IPS-NIHi11 (cell line): ENCODE data around the gene MRTFA.
"Not testable (repeated sequence)": the region's sequence is repeated elsewhere in the genome, so short reads cannot be mapped to it uniquely, and the experiment has no call there.

Experiments used
- DNase-seq: peaks from one replicate; pipeline ENCODE4 v3.0.0; 2012; ENCODE audit warnings: mixed read lengths, low spot score

Gene MRTFA

GRCh38 chr22:40394607-40395006 lies 241.9 kb downstream of the MRTFA start:
- DNase-seq = no peak

- DNase-seq = no peak
Measured at GRCh38 chr22:40392618-40393017, 243.9 kb downstream of the MRTFA start.

- no peak for DNase-seq
Measured at GRCh38 chr22:40391417-40391816, 245.1 kb downstream of the MRTFA start.

GRCh38 chr22:40388231-40388630 lies 248.3 kb downstream of the MRTFA start:
- no peak for DNase-seq

GRCh38 chr22:40387746-40388145 lies 248.8 kb downstream of the MRTFA start:
- no peak for DNase-seq

GRCh38 chr22:40385036-40385782 lies 251.3 kb downstream of the MRTFA start:
- no peak for DNase-seq

GRCh38 chr22:40383905-40384304 lies 252.6 kb downstream of the MRTFA start:
- DNase-seq = no peak

- DNase-seq = no peak
Measured at GRCh38 chr22:40381461-40381860, 255.1 kb downstream of the MRTFA start.

- not testable (repeated sequence) for DNase-seq
Measured at GRCh38 chr22:40378448-40378847, 258.1 kb downstream of the MRTFA start.

GRCh38 chr22:40377931-40378330 lies 258.6 kb downstream of the MRTFA start:
- no peak for DNase-seq

GRCh38 chr22:40376149-40376548 lies 260.4 kb downstream of the MRTFA start:
- no peak for DNase-seq

- DNase-seq = no peak
Measured at GRCh38 chr22:40374567-40374966, 262.0 kb downstream of the MRTFA start.

GRCh38 chr22:40368836-40369235 lies 267.7 kb downstream of the MRTFA start:
- no peak for DNase-seq

GRCh38 chr22:40368016-40368415 lies 268.5 kb downstream of the MRTFA start:
- DNase-seq = no peak

- DNase-seq = no peak
Measured at GRCh38 chr22:40367342-40367741, 269.2 kb downstream of the MRTFA start.

- DNase-seq = no peak
Measured at GRCh38 chr22:40366068-40366467, 270.5 kb downstream of the MRTFA start.

- no peak for DNase-seq
Measured at GRCh38 chr22:40364431-40364830, 272.1 kb downstream of the MRTFA start.

GRCh38 chr22:40363059-40363458 lies 273.5 kb downstream of the MRTFA start:
- DNase-seq = no peak

- no peak for DNase-seq
Measured at GRCh38 chr22:40361100-40361499, 275.4 kb downstream of the MRTFA start.
